ENCODE data around the gene ROMO1. TPM values are rescaled to one million over a fixed set of nuclear protein-coding genes. Genes with fewer than 3 reads are reported as not detected.
"Not testable (repeated sequence)": the region's sequence is repeated elsewhere in the genome, so short reads cannot be mapped to it uniquely, and the experiment has no call there.

ROMO1 gene
- total and polyA plus RNA-seq, 7 donors = 133 to 379 (median 172) TPM

DNA sequence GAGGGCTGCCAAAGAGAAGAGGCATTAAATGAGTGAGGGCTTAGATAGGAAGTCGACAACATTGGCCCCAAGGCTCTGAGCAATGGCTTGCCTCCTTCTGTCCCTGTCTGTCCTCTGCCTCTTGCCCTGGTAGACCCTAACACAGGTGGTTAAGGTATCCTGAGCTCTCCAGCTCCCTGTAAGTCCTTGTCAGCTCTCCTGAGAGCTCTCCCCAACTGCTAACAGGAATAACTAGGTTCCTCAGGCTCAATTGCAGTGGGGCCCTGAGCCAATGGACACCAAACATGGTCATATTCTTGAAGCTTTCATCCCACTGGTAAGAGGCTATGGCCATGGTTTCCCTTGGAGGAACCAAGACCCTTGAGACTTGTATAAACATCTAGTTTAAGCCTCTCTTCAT lies 29.5 kb upstream of the ROMO1 start:
- 78 to 94% (median 90%) methylated on average over 1 of the region's 1 CpG for WGBS, 3 donors
- H3K36me3 ChIP-seq (ENCODE audit: insufficient read depth in 1 of 2, low read depth in 1 of 2) = peaks cover 6 to 71% of the 10 kb centered on the region in 2 donors
- DNase-seq (no peak), ATAC-seq (no peak)
- no peak overlapping the region for H3K27ac ChIP-seq
- TF ChIP-seq, protein P1, sequence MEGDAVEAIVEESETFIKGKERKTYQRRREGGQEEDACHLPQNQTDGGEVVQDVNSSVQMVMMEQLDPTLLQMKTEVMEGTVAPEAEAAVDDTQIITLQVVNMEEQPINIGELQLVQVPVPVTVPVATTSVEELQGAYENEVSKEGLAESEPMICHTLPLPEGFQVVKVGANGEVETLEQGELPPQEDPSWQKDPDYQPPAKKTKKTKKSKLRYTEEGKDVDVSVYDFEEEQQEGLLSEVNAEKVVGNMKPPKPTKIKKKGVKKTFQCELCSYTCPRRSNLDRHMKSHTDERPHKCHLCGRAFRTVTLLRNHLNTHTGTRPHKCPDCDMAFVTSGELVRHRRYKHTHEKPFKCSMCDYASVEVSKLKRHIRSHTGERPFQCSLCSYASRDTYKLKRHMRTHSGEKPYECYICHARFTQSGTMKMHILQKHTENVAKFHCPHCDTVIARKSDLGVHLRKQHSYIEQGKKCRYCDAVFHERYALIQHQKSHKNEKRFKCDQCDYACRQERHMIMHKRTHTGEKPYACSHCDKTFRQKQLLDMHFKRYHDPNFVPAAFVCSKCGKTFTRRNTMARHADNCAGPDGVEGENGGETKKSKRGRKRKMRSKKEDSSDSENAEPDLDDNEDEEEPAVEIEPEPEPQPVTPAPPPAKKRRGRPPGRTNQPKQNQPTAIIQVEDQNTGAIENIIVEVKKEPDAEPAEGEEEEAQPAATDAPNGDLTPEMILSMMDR (IDR thresholded peaks at IDR 0.05) = no peak
- no peaks in the 10 kb centered on the region for H3K9me3 ChIP-seq
- H3K4me1 ChIP-seq = no peaks in the 10 kb centered on the region
- H3K4me3 ChIP-seq = no peak overlapping the region
- no peaks in the 10 kb centered on the region for H3K27me3 ChIP-seq (ENCODE audit: insufficient read depth in 3 of 3, low read length in 2 of 3)
- intact Hi-C loops (cut with DNase I) = no loop called here

DNA sequence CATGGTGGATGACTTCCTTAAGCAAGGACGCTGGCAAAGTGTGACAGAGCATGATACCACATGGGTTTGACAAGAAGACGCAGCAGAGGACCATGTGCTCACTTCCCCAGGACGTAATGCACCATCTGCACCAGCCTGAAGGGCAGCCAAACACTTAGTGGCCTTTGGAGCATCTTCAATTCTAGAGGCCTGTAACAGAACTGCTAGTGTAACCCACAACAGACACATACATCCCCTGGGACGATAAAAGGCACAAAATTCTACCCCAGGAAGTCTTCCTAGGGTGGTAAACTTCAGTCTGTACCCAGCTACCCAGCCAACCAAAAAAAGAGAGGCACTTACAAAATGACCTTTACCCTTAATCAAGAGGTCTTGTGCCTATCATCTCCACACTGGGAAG lies 25.3 kb upstream of the ROMO1 start:
- Histone ChIP-seq H3K4me3 (no peak overlapping the region), H3K4me1 (no peaks in the 10 kb centered on the region), H3K9me3 (no peaks in the 10 kb centered on the region), H3K27ac (no peak overlapping the region), H3K36me3 (ENCODE audit: insufficient read depth in 1 of 2, low read depth in 1 of 2) (peaks cover 6 to 94% of the 10 kb centered on the region in 2 donors), H3K27me3 (ENCODE audit: insufficient read depth in 3 of 3, low read length in 2 of 3) (no peaks in the 10 kb centered on the region)
- TF ChIP-seq, protein P1 (IDR thresholded peaks at IDR 0.05) = no peak
- DNase-seq (no peak), ATAC-seq (no peak)
- intact Hi-C loops (cut with DNase I) = no loop called here
- whole genome bisulfite sequencing, 3 donors = 83 to 88% (median 83%) methylated on average over 4 of the region's 4 CpGs

DNA sequence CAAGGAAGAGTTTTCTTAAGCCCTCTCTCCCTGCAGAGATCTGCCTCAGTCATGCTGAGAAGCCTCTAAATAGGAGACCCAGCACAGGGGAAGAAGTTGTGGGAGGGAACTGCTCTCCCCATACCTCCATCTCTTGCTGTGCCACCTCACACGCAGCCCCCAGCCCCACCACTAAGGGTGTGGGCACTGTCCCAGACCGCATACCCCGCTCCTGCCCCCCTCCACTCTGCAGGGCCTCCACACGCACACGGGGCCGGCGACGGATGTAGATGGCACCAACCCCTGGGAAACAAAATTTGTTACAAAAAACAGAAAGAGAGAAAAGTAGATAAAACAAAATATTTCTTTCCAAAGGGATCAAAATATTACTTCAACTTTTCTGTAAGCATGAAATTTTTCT lies 24.3 kb upstream of the ROMO1 start:
- Histone ChIP-seq H3K4me1 (no peaks in the 10 kb centered on the region), H3K4me3 (no peak overlapping the region), H3K36me3 (ENCODE audit: insufficient read depth in 1 of 2, low read depth in 1 of 2) (peaks cover 6 to 94% of the 10 kb centered on the region in 2 donors), H3K27ac (no peak overlapping the region), H3K9me3 (no peaks in the 10 kb centered on the region), H3K27me3 (ENCODE audit: insufficient read depth in 3 of 3, low read length in 2 of 3) (no peaks in the 10 kb centered on the region)
- intact Hi-C loops (cut with DNase I) = no loop called here
- ATAC-seq = no peak
- no peak for DNase-seq
- TF ChIP-seq, protein P1 (IDR thresholded peaks at IDR 0.05) = no peak
- 92 to 96% (median 94%) methylated on average over 8 of the region's 8 CpGs for WGBS, 3 donors

- H3K9me3 ChIP-seq = no peaks in the 10 kb centered on the region
- no peaks in the 10 kb centered on the region for H3K27me3 ChIP-seq (ENCODE audit: insufficient read depth in 3 of 3, low read length in 2 of 3)
- TF ChIP-seq, protein P1 (IDR thresholded peaks at IDR 0.05) = no peak
- WGBS, 3 donors = 71 to 85% (median 80%) methylated on average over 4 of the region's 4 CpGs
- H3K36me3 ChIP-seq (ENCODE audit: insufficient read depth in 1 of 2, low read depth in 1 of 2) = peaks cover 0 to 69% of the 10 kb centered on the region in 2 donors
- H3K27ac ChIP-seq = no peak overlapping the region
- intact Hi-C loops (cut with DNase I) = no loop called here
- H3K4me3 ChIP-seq = no peak overlapping the region
- ATAC-seq (no peak), DNase-seq (no peak)
- H3K4me1 ChIP-seq = no peaks in the 10 kb centered on the region
Observed at GRCh38 chr20:35680452-35681183, 18.6 kb upstream of the ROMO1 start.

DNA sequence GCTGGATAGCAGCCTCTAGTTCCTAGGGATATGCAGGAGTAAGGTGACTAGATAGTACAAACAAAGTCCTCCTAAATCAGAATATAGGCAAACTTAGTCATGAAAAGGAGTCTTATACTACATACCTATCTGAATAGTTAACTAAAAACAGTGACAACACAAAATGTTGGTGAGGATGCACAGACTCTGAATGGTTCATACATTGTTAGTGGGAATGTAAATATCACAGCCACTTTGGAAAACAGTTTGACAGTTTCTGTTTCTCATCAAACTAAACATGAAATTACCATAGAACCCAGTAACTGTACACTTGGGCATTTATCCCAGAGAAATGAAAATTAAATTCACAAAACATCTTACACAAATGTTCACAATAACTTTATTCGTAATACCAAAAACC lies 17.2 kb upstream of the ROMO1 start:
- TF ChIP-seq, protein P1 (IDR thresholded peaks at IDR 0.05) = no peak
- intact Hi-C loops (cut with DNase I) = no loop called here
- ATAC-seq = no peak
- Histone ChIP-seq H3K4me3 (no peak overlapping the region), H3K9me3 (no peaks in the 10 kb centered on the region), H3K36me3 (ENCODE audit: insufficient read depth in 1 of 2, low read depth in 1 of 2) (peaks cover 0 to 72% of the 10 kb centered on the region in 2 donors), H3K4me1 (no peaks in the 10 kb centered on the region), H3K27ac (no peak overlapping the region), H3K27me3 (ENCODE audit: insufficient read depth in 3 of 3, low read length in 2 of 3) (no peaks in the 10 kb centered on the region)
- WGBS, 3 donors = 99 to 100% (median 100%) methylated on average over 1 of the region's 1 CpG
- DNase-seq = no peak

GRCh38 chr20:35685368-35685767 lies 13.8 kb upstream of the ROMO1 start:
- H3K9me3 ChIP-seq; DNase-seq; H3K4me1 ChIP-seq; H3K27me3 ChIP-seq (ENCODE audit: insufficient read depth in 3 of 3, low read length in 2 of 3); H3K4me3 ChIP-seq; H3K27ac ChIP-seq; ATAC-seq; intact Hi-C loops (cut with DNase I): not testable (repeated sequence)
- WGBS, 3 donors = 94 to 98% (median 97%) methylated on average over 9 of the region's 9 CpGs
- H3K36me3 ChIP-seq (ENCODE audit: insufficient read depth in 1 of 2, low read depth in 1 of 2) = peaks cover 3 to 75% of the 10 kb centered on the region in 2 donors

DNA sequence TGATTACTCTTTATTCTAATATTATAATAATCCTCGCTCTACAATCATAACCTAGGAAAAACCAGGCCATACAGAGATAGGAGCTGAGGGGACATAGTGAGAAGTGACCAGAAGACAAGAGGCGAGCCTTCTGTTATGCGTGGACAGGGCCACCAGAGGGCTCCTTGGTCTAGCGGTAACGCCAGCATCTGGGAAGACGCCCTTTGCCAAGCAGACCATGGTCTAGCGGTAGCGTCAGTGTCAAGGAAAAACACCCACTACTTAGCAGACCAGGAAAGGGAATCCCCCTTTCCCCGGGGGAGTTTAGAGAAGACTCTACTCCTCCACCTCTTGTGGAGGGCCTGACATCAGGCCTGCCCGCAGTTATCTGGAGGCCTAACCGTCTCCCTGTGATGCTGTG lies 12.3 kb upstream of the ROMO1 start:
- intact Hi-C loops (cut with DNase I); H3K4me1 ChIP-seq; H3K9me3 ChIP-seq; H3K4me3 ChIP-seq; ATAC-seq; DNase-seq; H3K27ac ChIP-seq; H3K27me3 ChIP-seq (ENCODE audit: insufficient read depth in 3 of 3, low read length in 2 of 3): not testable (repeated sequence)
- WGBS, 3 donors = 92 to 94% (median 94%) methylated on average over 11 of the region's 11 CpGs
- peaks cover 3 to 76% of the 10 kb centered on the region in 2 donors for H3K36me3 ChIP-seq (ENCODE audit: insufficient read depth in 1 of 2, low read depth in 1 of 2)
